ENCODE data around the gene GATD1.

The GATD1 gene

DNA sequence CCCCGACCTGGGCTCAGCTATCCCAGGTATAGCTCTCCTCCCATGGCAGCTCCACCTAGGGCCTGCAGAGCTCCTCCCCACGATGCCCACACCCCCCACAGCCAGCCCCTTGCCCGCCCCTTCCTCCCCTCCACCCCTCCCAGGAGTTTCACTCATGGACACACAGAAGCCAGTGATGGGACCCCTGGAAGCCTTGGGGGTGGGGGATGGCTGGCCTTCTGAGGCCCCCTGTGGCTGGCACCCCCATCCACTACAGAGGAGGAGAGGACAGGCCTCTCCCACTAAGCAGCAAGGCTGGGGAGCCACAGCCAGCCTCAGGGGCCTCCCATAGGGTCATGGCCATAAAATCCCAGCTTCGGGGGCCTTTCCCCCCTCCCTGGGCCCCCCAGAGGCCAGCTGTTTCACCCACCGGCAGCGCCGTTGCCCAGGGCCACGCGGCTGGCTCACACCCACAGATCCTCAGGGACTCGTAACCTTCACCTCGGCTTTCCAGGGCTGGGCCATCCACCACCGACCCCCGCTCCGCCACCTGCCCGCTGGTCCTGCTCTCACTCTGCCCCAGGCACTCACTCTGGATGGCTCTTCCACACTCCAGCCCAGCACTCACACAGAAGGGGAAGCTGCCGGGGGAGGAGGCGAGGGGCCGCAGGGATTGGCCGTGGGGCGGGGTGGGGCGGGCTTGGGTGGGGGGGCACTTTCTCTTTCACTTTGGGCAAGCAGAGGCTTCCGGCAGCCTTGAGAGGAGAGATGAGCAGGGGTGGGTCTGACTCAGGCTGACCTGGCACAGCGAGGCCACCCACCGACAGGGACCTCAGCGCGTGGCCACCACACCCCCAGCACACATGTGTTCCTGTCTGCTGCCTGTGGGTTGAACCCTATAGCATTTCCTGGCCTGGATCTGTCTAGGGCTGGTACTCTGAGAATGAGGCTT is 18.6 kb upstream of the GATD1 start:
- DNase-seq (ENCODE audit: low read depth in 2 of 3, low spot score in 1 of 3) = peak; percentile 74 to 86 (median 80)

DNA sequence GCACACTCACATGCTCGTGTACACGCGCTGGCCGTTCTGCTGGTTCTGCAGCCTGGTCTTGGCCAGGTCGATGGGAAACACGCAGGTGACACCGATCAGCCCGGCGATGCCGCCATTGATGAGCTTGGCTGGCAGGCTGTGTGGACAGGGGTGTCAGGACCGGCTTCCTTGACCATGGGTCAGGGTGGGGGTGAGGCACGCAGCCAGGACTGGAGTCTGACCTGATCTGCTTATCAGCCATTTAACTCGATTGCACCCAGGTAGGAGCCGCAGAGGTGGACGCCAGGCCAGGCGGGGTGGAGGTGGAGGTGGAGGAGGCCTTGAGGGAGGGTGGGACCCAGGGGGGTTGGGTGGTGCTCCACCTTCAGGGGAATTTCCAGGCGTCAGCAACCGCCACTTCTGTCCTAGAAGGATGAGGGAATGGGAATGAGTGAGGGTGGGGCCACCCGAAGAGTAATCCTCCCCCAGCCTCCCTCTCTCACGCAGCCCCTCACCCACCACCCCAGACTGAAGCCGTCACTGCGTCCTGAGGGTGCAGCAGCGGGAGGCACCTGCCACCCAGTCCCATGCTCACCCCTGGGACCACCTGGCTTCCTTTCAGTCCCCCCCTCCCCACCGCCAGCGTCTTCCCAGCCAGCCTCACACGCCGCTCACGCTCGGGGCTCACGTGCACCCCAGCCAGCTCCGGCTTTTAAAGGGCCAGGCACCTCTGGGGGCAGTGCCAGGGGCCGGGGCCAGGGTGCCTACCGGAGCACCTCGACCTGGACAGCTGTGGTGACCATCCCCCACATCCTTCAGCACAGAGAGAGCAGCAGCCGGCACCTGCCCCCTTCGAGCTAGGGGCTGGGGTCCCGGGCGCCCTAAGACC is 17.7 kb upstream of the GATD1 start:
- DNase-seq (ENCODE audit: low read depth in 2 of 3, low spot score in 1 of 3) = no peak

DNA sequence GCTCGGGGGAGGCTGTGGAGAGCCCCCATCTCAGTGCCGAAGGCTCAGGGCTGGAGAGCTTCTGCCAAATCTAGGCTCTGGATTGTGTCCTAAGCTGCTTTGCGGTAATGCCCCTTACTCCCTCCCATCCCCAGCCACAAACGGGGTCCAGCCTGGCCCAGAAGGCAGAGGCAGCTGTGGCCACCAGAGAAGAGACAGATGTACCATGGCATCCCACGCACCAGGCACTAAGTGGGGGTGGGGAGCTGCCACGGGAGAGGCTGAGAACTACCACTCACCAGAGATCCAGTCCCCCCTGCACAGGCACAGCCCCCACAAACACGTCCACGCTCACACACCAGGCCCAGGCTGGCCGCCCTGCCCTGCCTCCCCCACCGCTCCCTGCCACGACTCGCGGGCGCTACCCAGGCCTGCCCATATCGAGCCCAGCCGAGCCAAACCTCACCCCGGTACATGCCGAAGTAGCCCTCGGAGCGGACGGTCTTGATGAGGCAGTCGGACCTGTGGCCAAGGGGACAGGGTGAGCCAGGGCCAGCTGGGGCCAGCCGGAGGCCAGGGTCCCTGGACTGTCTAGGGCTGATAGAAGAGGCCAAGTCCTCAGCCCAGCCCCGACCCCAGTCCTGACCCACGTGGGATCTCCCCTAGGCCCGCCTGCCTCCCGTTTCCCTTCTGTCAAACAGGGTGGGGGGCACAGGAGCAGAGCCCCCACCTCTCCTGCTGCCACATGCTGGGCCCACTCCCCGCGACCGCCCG is 16.9 kb upstream of the GATD1 start:
- DNase-seq (ENCODE audit: low read depth in 2 of 3, low spot score in 1 of 3) = no peak

DNA sequence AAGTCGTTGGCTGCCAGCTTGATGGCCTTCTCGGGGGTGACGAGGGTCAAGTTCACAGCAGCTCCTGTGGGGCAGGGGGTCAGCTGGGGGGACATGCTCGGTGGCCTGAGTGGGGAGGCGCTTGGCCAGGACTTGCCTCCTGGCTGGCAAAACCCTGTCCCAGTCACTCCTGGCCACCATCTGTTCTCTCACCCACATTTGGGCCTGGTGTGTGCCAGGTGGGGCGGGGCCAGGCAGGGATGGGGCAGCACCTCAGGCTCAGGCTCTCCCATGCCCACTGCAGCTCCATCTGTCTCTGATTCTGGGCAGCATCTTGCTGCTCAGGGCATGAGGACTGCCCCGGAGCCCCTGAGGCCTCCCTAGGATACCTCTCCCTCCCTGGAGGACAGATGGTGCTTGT is 16.3 kb upstream of the GATD1 start:
- DNase-seq (ENCODE audit: low read depth in 2 of 3, low spot score in 1 of 3) = no peak

DNA sequence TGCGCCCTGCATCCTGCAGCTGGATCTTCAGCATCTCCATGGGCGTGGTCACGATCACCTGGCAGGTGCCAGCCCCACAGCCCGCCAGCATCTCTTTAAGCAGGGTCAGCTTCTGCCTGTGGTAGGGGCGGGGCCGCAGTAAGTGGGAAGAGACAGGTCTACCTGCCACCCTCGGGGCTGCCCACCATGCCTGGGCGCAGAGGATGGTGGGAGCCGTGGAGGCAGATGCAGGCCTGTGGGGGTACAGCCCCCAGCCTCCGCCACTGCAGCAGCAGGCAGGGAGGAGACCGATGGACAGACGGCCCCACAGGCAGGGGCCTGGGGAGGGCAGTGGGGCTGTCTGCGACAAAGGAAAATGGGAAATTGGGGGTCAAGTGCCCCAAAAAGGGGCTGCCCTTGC is 15.6 kb upstream of the GATD1 start:
- DNase-seq (ENCODE audit: low read depth in 2 of 3, low spot score in 1 of 3) = no peak

DNA sequence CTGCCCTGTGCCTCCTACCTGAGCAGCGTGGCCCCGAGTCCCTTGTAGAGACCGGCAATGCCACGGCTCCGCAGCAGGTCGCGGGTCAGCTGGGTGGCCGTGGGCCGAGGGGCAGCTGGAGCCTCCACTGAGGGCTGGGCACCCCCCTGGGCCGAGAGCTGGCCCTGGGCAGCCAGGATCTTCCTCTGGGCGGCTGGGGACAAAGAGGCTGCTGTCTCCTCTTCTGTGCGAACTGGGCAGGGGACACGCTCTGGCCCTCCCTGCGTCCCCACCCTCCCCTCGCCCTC is 15.2 kb upstream of the GATD1 start:
- DNase-seq (ENCODE audit: low read depth in 2 of 3, low spot score in 1 of 3) = no peak

DNA sequence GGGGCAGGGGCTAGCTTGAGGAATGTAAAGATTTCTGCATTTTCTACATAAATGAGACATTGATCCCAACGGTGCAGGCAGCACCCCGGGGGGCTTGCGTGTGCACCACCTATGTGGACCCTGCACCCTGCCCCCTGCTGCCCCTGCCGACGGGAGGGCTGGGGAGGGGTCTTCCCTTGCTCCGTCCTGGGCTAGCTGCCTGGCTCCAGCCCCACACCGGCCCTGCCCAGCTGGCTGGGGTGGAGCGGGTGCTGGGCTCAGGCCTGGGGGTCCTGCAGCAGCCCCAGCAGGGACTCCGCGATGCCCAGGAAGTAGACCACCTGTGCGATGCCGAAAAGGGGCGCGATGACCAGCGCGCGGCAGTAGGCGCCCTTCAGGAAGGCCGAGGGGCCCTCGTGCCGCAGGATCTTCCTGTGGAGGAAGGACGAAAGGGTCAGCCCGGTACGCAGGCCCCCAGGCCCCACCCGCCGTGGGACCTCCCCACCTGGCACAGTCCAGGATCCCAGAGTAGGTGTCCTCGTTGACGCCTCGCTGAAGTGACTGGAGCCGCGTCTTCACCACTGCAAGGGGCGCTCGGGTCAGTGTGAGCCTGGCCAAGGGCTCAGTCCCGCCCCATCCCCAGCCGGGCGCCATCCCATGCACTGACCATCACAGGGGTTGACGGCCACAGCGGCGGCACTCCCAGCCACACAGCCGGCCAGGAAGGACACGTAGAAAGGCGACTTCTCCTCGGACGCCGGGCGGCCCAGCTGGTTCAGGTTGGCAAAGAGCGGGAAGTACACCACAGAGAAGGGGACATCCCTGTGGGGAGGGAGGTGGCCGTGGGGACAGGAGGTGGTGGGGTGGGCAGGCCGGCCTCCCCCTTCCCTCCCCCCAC is 14.6 kb upstream of the GATD1 start:
- no peak for DNase-seq (ENCODE audit: low read depth in 2 of 3, low spot score in 1 of 3)

DNA sequence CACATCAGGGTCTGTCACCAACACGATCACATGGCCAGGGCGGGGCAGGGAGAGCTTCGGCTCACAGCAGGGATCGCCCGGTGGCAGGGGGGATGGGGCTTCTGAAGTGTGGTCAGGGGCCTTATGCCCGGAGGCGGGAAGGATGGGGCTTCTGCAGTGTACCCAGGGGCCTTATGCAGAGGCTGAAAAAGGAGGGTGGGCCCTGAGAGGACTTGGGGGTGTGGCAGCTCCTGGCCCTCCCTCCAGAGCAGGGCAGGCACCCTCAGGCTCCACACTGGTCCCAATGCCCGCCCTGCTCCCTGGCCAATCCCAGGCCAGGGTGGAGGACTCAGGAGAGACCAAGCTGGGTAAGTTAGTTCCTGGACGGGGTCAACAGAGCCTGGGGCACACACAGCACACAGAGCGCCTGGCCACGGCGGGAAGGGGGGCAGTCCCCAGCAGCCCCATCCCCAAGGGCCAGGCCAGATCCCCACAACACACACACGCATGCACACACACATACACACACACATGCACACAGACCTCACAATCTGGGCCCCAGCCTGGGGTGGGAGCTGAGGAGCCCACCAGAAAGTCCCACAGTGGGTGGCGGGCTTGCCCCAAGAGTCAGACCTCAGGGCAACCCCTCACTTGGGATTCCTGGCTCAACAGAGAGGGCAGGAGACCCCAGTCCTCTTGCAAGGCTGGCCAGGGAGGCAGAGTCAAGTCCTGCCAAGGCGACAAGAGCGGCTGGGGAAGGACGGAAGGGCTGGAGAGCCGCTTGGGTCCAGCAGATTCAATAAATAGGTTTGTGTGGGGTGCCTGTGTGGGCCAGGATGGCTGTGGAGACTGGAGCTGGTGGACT is 13.7 kb upstream of the GATD1 start:
- no peak for DNase-seq (ENCODE audit: low read depth in 2 of 3, low spot score in 1 of 3)

DNA sequence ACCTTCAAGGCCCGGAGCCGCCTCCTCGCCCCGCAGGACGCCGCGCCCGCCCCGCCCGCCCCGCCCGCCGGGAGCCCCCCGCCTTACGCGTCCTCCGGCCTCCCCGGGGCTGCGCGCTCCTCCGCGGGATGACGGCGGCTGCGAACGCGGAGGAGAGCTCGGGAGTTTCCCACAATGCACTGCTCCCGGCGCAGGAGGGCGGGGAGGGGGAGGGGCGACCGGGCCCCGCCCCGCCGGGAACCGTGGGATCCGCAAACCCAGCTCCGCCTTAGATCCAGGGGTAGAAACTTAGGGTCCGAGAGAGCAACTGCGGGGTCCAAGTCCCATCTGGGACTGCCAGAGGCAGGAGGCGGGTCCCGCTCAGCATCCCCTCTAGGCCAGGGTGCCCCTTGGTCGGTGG is 12.7 kb upstream of the GATD1 start, which contains the start of gene CEND1:
TSS of gene CEND1 (minus strand) at position 148 of the 400 bp plus-strand sequence. CDS start 1,514 bp downstream, outside the sequence.
- peak in 1 of 3 donors; percentile 51 for DNase-seq (ENCODE audit: low read depth in 2 of 3, low spot score in 1 of 3)

DNA sequence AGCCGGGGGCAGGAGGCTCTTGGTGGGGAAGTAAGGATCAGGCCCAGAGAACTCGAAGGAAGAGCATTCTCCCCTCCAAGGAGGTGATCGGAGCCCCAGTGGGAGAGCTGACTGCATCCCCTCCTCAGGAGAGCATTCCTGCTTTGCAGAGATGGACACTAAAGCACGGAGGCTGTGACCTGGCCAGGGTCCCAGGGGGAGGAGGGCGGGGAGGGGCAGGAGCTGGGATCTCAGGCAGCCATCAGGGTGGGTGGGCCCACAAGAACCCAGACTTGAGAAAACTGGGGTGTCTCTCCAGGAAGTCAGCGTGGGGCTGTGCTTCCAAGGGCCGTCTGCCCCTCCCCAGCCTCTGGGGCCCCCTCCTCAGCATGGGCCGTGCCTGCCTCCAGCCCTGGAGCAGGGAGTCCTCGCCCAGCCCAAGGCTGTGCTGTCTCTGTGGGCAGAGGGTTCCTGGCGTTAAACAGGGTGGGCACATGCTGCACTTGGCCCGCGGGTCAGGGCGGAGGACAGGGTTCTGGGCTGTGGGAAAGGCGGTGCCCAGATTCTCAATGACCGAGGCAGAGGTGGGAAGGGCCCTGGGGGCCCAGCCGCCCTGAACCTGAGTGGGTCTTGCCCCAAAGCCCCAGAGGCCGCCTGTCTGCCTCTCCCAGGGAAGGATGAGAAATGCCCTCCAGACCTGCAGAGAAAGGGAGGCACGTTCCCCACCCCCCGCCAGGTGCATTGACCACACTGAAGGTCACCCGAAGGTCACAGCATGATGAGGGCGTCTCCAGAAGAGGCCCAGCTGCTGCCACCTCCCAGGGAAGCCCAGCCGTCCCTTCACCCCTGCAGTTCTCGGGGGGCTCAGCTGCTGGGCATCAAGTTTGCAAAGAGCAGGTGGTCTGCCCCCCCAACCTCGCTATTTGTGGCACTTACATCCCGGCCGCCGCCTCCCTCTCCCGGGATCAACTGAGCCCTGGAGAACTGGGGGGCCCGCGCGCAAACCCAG is 12.0 kb upstream of the GATD1 start:
- no peak for DNase-seq (ENCODE audit: low read depth in 2 of 3, low spot score in 1 of 3)

DNA sequence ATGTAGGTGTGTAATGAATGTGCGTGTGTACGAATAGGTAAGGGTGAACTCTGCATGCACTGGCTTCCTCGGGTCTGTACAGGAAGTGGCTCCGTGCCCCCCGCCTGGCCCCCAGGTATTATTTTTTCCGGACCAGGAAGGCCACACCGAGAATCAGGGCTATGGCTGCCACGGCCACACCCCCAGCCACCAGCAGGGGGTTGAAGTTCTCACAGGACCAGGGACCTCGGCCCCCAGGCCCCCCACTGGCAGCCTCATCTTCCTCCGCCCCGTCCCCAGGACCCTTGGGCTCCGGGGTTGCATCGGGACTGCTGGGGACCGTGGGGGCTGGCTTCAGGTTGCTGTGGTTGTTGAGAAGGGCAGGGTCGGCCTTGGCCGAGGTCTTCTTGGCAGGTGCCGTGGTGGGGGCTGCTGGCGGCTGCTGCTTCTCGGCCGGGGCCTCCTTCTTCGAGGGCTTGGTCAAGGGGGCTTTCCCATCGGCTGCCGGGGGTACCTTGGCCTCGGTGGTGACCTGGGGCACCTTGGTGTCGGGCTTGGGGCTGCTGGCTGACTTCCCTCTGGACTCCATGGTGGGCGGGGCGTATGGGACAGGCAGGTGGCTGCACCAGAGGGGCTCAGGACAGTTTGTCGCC is 10.8 kb upstream of the GATD1 start:
- no peak for DNase-seq (ENCODE audit: low read depth in 2 of 3, low spot score in 1 of 3)

DNA sequence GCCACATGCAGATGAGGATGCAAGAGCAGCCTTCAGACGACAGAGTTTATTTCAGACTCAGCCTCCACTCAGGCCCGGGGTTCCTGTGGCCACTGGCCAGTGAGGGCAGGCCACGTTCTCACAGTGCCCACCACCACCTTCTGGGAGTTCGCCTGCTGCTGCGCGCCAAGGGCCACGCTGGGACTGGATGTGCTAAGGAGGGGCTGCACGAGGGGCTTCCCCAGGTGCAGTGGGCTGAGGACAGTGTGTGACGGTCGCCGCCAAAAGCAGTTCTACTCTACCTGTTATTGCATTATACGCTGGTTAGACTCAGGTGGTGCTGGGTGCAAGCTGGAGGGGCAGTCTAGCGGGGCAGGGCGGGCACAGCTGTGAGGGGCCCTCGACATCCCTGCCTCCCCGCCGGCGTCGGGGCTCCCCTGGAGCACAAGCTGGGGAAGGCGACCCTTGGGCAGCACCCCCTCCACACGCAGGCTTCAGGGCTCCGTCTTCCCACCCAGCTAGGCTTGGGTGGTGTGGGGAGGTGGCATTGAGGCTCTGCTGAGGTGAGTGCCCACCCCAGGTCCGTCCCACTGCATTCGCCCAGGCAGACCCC is 9.9 kb upstream of the GATD1 start:
- DNase-seq (ENCODE audit: low read depth in 2 of 3, low spot score in 1 of 3) = no peak

DNA sequence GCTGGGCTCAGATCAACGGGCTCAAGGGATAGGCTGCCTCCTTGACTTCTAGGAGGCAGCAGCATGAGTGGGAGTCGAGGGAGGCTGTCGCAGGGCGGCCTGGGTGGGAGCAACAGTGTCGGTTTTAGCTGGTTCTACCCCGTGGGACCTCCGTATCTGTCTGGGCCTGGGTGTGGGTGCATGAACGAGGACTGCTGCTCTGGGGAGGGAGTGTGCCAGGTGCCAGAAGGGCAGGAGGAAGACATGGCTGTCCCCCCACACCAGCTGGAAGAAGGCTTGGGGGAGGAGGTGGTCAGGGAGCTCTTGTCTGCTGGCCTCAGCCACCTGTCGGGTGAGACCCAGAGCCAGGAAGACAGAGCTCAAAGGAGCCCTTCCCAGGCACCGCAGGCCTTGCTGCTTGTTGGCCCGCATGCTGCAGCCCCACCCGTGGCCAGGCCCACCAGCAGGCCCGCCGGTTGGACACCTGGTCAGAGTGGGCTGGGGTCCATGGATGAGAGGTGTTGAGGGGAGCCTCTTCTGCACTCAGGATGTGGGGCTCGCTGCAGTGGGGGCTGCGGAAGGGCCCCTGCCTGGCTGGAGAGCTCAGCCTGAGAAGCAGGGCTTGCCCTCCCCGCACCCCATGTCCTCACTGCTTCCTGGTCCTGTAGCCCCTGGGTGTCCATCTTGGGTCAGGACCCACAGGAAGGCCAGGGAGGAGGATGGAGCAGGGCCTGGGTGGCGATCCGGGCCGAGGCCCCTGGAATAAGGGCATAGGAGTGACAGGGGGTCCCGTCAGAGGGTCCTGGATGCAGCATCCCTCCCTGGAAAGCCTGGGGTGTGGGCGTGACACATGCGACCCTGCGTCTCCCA is 9.2 kb upstream of the GATD1 start:
- DNase-seq (ENCODE audit: low read depth in 2 of 3, low spot score in 1 of 3) = no peak

DNA sequence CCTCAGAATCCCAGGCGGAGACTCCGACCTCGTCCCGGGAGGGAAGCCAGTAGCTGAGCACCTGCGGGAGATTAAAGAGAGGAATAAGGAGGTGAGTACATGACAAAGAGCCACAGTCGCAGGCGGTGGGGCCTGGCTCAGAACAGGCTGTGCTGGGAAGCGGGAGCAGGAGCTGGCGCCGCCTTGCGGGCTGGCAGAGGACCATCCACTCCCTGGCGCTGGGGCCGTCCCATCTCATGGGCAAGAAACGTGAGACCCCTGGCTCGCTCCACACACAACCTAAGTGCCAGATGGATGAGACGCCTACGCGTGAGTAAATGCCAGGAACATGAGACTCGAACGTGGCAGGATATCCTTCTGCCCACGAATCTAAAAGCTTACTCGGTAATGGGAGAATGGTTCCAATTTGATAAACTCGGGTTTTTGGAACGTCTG is 6.3 kb upstream of the GATD1 start:
- DNase-seq (ENCODE audit: low read depth in 2 of 3, low spot score in 1 of 3) = no peak

DNA sequence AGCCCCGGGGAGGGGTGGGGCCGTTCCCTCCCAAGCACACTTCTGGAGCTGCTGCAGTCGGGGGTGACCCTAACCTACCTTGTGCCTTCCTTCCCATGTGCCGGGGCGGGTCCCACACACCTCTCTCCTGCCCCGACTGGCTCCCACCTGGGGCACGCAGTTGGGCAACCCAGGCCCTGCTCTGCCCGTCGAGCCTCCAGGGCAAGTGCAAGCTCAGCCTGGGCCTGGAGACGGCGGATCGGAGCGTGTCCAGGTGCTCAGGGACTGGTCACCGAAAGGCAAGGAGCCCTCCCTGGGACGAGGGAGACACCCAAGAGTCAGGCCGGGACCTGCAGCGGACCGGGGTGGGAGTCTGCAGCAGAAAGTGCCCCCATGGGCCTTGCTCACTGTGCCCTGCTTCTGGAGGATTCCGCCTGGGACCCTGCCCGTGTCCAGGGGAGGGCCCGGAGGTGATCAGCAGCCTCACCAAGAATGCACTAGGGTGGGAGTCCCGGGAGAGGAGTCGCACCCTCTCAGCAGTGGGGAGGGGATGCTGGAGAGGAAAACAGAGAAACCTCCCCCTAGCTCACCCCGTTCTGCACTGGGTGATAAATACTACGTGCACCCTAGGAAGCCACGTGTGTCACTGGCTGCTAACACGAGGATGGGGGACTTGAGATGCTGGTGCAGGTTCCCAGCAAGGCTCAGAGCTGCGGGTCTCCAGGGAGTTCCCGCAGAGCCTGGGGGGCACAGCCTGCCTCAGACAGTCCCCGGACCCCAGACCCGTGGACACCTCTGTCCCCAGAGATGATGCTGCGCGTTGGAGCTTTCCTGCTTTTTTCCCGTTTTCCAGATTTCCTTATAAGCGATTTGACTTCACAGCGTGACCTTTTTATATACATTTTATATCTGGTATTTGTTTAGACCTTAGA is 5.2 kb upstream of the GATD1 start:
- no peak for DNase-seq (ENCODE audit: low read depth in 2 of 3, low spot score in 1 of 3)

Data from stimulated activated CD4-positive, alpha-beta T cell treated with anti-CD3 and anti-CD28 coated beads, Interleukin-12 subunit alpha, Interleukin-12 subunit beta, amount 100 ng/mL, for 48 hours (primary cell).